Measurements from ENCODE around the gene GNGT1.

DNA sequence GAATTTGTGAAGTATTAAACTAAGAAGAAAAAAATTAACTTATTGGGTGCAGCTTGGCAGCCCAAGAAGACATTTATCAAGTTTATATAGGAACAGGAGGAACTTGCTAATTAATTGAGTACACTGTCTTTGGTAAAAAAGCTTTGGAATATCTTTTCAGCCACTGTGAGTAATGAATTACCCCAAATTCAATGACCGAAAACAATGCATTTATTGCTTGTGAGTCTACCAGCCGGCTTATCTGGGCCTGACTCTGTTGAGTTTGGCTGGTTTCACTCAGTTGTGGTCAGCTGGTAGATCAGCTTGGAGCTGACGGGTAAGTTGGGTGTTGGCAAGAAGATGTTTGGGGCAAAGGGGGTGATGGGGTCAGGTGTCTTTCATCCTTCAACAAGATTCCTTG lies 26.8 kb downstream of the GNGT1 start:
- no peak for TF ChIP-seq CTCF (IDR thresholded peaks at IDR 0.05)
- no peak for TF ChIP-seq ZFX (IDR thresholded peaks at IDR 0.05; ENCODE audit: borderline replicate concordance)

All from 22Rv1 (cell line).